ENCODE measurements around the gene ATG4C. TPM values are rescaled to one million over a fixed set of nuclear protein-coding genes. Genes with fewer than 3 reads are reported as not detected.
A peak's percentile ranks its signal among the peaks of the same experiment; 100 is the strongest.

Gene ATG4C
- total RNA-seq, 4 donors from 2014 or later, result 3.9 to 14.2 (median 7.7) TPM

- no peaks in the 10 kb centered on the region for H3K4me1 ChIP-seq
- H3K27ac ChIP-seq, result no peak overlapping the region
- WGBS, 2 donors, result 86 to 91% methylated on average over 3 of the region's 3 CpGs
- H3K27me3 ChIP-seq, result no peaks in the 10 kb centered on the region
- no peak overlapping the region for H3K4me3 ChIP-seq
- TF ChIP-seq POLR2A (IDR thresholded peaks at IDR 0.05), result no peak
- no peak for TF ChIP-seq CTCF (IDR thresholded peaks at IDR 0.05)
- no peak for TF ChIP-seq EP300 (IDR thresholded peaks at IDR 0.05)
- no peak for DNase-seq (ENCODE audit: low spot score in 2 of 2)
- no peaks in the 10 kb centered on the region for H3K36me3 ChIP-seq
- H3K9me3 ChIP-seq, result no peaks in the 10 kb centered on the region
Observed at GRCh38 chr1:62869217-62869754, 85.4 kb downstream of the ATG4C start.

GRCh38 chr1:62870148-62870547, 86.2 kb downstream of the ATG4C start:
- H3K27me3 ChIP-seq, result no peaks in the 10 kb centered on the region
- no peak overlapping the region for H3K4me3 ChIP-seq
- TF ChIP-seq POLR2A (IDR thresholded peaks at IDR 0.05), result no peak
- no peak for TF ChIP-seq EP300 (IDR thresholded peaks at IDR 0.05)
- no peak overlapping the region for H3K27ac ChIP-seq
- H3K9me3 ChIP-seq, result no peaks in the 10 kb centered on the region
- no peaks in the 10 kb centered on the region for H3K36me3 ChIP-seq
- no peak for DNase-seq (ENCODE audit: low spot score in 2 of 2)
- H3K4me1 ChIP-seq, result peaks cover 0 to 3% (median 0%) of the 10 kb centered on the region in 4 donors
- 80 to 84% methylated on average over 1 of the region's 1 CpG for WGBS, 2 donors

GRCh38 chr1:62875676-62876075, 91.7 kb downstream of the ATG4C start:
- H3K27ac ChIP-seq, result peak overlapping the region in 1 of 4 donors; percentile 38
- no peak for DNase-seq (ENCODE audit: low spot score in 2 of 2)
- WGBS, 2 donors, result 15 to 26% methylated on average over 3 of the region's 3 CpGs

GRCh38 chr1:62876535-62876934, 92.6 kb downstream of the ATG4C start:
- Histone ChIP-seq H3K27ac (peak overlapping the region in 1 of 4 donors; percentile 21), H3K4me1 (peaks cover 0 to 19% (median 0%) of the 10 kb centered on the region in 4 donors), H3K36me3 (no peaks in the 10 kb centered on the region), H3K4me3 (no peak overlapping the region), H3K9me3 (peaks cover 0 to 9% (median 3%) of the 10 kb centered on the region in 4 donors), H3K27me3 (no peaks in the 10 kb centered on the region)
- no peak for DNase-seq (ENCODE audit: low spot score in 2 of 2)
- 59 to 64% methylated on average over 3 of the region's 3 CpGs for WGBS, 2 donors
- TF ChIP-seq EP300 (IDR thresholded peaks at IDR 0.05) (no peak), POLR2A (IDR thresholded peaks at IDR 0.05) (no peak), CTCF (IDR thresholded peaks at IDR 0.05) (no peak)

More at GRCh38 chr1:62875676-62876075, 91.7 kb downstream of the ATG4C start:
- Histone ChIP-seq H3K9me3 (peaks cover 0 to 9% (median 3%) of the 10 kb centered on the region in 4 donors), H3K27me3 (no peaks in the 10 kb centered on the region), H3K4me3 (no peak overlapping the region), H3K4me1 (peaks cover 0 to 19% (median 0%) of the 10 kb centered on the region in 4 donors), H3K36me3 (no peaks in the 10 kb centered on the region)
- TF ChIP-seq EP300 (IDR thresholded peaks at IDR 0.05) (no peak), POLR2A (IDR thresholded peaks at IDR 0.05) (no peak), CTCF (IDR thresholded peaks at IDR 0.05) (no peak)

GRCh38 chr1:62877579-62877978, 93.6 kb downstream of the ATG4C start:
- no peaks in the 10 kb centered on the region for H3K27me3 ChIP-seq
- H3K4me1 ChIP-seq, result peaks cover 0 to 19% (median 0%) of the 10 kb centered on the region in 4 donors
- 93% methylated on average over 2 of the region's 2 CpGs for WGBS, 2 donors
- no peaks in the 10 kb centered on the region for H3K36me3 ChIP-seq
- no peak for TF ChIP-seq CTCF (IDR thresholded peaks at IDR 0.05)
- TF ChIP-seq EP300 (IDR thresholded peaks at IDR 0.05), result no peak
- no peak for TF ChIP-seq POLR2A (IDR thresholded peaks at IDR 0.05)
- H3K4me3 ChIP-seq, result no peak overlapping the region
- H3K27ac ChIP-seq, result no peak overlapping the region
- H3K9me3 ChIP-seq, result peaks cover 0 to 9% (median 3%) of the 10 kb centered on the region in 4 donors
- DNase-seq (ENCODE audit: low spot score in 2 of 2), result no peak
